HG02759 (cell line): ENCODE results near the gene TMEM52.

Source experiments
- ATAC-seq: cut with Tn5 transposase; IDR thresholded peaks from one replicate; pipeline ENCODE4 v1.9.1; 2021; ENCODE audit warnings: mild to moderate bottlenecking, moderate library complexity; ENCODE audit not compliant: unreplicated experiment

Gene TMEM52

DNA sequence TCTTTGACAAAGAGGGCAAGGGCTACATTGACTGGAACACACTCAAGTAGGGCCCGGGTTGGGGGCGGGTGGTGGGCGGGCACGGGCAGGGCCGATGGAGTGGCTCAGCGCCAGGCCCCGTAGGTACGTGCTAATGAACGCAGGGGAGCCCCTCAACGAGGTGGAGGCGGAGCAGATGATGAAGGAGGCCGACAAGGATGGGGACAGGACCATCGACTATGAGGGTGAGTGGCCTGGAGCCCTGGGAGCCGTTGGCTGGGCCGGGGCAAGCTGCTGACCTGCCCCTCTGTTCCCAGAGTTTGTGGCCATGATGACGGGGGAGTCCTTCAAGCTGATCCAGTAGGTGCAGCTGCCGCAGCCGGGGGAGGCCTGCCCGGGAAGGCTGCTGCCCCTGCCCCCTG lies 2.2 kb downstream of the TMEM52 start:
- ATAC-seq: no peak

DNA sequence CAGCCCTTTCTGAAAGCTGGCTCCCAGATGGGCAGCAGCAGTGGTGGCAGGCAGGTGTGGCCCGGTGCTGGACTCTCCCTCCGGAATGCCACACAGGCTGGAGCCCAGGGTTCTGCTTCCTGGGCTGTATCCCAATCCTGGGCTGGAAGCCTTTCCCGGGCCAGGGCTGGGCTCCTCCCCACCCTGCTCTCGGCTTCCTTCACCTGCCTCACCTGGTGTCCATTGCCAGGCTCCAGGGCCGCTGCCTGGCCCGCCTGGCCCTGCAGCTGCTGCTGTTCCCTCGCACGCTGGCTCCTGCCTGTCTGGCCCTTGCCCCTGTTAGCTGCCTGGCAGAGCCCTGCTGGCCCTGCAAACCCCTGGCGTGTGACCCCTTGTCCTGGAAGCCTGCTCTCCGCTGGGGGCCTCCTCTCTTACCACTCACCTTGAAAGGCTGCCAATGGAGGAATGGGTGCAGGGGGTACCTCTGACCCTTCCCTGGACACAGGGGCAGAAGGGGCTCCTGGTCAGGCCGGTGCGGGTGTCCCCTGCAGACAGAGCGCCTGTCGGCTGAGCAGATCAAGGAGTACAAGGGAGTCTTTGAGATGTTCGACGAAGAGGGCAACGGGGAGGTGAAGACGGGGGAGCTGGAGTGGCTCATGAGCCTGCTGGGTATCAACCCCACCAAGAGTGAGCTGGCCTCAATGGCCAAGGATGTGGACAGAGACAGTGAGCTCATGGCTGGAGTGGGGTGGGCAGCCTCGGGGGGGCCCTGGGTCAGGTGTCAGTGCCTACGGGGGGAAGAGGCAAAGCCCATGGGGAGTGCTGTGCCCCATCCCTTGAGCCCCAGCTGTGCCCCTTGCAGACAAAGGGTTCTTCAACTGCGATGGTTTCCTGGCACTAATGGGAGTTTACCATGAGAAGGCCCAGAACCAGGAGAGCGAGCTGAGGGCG lies 2.9 kb downstream of the TMEM52 start:
- ATAC-seq: no peak

DNA sequence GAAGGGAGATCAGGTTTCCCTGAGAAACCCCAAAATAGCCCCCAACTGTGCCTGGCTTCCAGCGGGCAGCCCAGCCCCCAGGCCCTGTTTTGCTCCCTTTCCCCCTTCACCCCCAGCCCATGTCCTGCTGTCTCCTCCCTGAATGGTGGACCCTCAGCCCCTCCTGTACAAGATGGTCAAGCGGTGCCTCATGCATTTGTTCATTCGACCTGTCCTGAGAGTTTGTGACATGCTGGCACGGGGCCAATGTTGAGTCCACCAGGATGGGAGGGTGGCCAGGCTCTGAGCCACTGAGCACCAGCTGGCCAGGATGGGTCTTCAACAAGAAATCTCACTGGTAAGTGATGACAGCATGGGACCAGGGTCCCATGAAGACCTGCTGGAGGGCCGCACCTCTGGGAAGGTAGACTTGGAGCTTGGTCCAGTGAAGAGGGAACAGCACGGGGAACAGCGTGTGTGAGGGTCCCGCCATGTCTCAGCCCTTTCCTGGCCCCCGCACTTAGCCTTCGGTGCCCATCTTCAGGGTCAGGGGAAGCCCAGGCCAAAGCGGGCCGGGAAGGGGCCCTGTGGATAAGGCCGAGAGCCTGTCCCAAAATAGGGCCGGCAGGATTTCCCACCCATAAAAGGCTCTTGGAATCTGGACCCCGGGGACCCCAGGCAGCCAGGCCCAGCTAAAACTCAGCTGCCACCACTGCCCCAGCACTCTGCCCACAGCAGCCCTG lies 3.9 kb downstream of the TMEM52 start, which contains the start of gene CALML6:
Gene CALML6, plus strand, starts transcription at position 290 of the 722 bp plus-strand sequence. Its CDS starts 21 bp downstream, at position 311.
- no peak for ATAC-seq

DNA sequence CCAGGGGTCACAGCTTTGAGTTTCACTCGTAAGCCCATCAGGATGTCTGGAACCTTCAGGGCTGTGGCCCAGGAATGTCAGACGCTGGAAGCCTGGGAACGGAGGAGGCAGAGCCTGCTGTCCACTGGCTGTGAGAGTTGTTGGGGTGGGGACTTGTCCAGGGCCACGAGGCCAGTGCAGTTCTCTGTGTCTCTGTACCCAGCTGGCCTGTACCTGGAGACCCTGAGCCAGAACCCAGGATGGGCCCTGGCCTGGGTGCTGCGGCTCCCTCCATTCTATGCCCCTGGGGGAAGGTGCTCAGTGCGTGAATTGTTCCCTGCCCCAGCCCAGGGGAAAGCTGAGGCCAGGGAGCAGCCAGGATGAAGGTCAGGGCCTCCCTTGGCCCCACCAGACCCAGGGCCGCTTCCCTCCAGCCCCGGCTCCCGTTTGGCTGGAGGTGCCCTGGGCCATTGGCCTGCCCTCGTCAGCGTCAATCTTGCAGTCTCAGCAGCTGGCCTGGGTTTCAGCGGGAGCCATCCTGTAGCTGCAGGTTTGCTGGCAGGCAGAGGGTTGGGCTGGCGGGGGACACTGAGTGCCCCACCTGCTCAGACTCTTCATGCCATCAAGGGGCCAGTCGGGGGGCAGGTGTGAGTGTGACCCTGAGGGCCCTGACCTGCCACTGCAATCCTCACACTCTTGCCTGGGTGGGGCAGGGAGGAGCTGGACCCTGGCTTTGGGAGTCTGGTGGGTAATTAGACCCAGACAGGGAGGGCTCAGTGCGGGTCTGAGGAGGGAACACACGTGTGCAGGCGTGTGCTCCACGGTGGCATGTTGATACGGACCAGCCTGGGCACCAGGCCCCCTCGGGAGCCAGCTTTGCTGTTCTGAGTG lies 4.7 kb downstream of the TMEM52 start:
- ATAC-seq: no peak

DNA sequence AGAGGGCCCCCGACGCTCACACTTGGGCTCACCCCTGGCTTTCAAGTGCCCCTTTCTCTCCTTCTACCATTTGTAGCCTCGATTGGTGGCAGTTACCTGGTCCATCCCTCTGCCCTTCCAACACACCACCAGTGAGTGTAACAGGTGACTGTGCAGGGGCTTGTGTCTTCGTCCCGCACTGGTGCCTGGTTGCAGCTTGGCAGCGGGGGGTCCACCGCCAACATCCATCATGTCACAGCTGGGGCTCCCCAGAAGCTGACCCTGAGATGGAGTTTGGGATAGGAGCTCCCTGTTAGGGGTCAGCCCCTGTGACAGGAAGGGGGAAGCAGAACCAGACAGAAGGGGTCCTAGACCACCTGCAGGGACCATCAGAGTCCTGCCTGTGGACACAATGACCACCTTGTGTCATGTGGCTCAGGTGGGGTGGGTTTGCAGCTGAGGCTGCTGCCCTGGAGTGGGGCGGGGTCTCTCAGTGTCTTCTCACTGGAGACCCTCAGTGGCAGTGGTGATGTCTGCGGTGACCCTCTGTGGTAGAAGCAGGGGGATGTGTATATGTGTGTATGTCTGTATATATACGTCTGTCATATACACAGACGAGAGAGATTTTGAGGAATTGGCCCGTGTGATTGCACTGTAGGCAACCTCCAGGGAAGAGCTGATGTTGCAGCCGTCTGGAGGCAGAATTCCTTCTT lies 7.6 kb downstream of the TMEM52 start:
- ATAC-seq: no peak

DNA sequence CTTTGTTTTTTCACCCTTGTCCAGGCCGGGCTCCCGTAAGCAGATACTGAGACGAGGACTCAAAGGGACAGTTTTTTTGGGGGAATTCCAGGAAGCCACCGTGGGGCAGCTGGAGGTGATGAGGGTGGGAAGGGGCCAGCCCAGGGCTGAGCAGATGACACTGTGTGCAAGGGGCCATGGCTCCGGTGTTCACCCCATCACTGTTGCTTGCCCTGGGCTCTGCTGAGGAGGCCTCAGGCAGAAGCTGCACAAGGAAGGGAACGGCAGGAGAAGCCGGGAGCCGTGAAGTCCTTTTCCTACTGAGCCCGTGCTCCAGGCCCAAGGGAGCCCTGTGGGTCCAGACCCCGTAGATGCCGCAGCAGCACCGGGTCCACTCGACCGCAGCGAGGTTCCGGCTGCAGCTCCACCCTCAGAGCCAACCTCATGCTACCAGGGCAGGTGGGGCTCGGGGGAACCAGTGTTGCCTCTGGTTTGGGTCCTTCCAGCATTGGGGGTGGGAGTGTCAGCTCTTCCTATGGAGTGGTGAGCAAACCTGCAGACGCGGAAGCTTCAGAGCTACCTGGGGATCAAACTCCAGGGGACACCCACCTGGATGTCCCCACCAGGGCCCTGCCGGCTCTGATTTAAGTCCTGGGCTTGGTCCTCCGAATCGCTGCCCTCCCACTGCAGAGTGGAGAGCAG lies 8.3 kb downstream of the TMEM52 start:
- no peak for ATAC-seq

DNA sequence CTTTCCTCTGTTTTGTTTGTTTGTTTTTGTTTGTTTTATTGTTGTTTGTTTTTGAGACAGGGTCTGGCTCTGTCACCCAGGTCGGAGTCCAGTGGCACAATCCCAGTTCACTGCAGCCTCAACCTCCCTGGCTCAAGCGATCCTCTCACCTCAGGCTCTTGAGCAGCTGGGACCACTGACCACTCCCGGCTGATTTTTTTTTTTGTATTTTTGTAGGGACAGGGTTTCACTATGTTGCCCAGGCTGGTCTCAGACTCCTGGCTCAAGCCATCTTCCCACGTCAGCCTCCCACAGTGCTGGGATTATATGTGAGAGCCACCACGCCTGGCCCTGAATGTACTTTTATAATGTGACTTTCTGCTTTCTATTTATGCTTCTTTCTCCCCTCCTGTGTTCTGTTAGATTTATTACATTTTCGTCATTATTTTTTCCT lies 9.0 kb downstream of the TMEM52 start:
- no peak for ATAC-seq

DNA sequence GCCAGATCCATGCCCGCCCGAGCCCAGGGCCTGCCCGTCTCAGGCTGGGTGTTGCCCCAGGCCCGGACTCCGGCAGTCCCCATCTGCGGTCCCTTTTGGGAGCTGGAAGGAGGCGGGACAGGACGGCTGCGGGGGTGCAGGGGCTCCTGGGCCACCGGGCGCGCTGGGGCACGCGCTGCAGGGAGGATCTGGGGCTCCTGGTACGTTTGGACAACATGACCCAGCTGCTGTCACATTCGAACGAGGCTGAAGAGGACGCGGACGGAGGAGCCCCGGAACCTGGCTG lies 10.6 kb downstream of the TMEM52 start:
- ATAC-seq: peak; percentile 19

DNA sequence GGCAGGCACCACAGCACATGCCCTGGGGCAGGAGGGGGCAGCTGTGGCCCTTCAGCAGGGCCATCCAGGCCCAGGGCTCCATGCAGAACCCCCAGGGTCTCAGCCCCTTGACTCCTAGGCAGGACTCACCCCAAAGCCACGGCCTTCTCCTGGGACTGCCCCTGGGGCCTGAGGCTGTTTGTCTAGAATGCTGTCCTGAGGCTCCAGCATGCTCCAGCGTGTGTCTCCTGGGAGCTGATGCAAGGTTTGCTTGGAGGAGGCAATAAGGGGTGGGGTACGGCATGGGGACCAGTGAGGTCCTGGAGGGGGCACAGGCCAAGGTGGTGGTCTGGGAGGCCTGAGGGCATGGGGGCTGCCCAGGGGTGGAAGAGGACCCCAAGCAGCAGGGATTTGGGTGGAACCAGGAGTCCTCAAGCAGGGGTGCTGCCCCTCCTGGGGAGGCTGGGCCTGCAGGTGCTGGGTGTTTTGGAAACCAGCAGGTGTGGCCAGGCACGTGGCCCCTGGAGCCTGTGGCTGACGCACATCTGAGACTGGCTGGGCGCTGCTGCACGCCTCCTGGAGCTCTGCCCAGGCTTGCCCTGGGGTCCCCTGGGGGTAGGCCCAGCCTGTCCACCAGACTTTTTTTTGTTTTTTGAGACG lies 11.9 kb downstream of the TMEM52 start:
- ATAC-seq: no peak

DNA sequence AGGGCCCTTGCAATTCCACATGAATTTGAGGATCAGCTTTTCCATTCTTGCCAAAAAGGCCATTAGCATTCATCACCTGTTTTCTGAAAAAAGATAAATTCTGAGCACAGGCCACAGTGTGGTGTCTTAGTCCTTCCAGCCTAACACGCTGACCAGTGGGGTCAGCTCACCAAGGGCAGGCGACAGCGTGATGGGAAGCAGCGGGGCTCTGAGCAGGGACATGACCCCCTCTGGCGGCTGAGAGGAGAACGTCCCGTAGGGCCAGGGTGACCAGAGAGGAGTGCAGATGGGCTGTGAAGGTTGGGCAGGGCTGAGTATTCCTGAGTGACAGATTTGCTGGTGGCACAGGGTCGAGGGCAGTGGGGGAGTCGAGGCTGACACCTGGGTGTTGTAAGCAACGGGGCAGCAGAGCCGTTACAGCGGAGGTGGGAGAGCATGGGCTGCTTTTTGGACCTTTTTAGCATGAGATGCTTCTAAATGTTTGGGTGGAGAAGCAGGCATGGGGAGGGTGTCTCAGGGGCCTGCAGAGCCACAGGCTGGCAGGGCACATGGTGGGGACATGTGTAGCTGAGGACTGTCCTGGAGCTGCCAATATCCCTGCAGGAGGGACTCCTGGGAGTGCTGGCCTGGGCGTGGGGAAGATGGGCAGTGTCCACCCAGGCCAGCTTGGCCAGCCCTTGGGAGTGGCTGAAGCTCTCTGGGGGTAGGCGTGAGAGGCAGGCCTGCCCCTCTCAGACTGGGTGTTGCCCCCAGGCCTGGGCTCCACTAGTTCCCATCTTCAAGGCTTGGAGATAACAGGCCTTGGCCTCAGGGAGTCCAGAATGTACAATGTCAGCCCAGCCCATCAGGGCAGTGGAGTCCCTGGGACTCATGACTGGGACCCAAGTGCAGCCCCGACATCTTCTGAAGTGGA lies 12.6 kb downstream of the TMEM52 start:
- ATAC-seq: peak; percentile 25

DNA sequence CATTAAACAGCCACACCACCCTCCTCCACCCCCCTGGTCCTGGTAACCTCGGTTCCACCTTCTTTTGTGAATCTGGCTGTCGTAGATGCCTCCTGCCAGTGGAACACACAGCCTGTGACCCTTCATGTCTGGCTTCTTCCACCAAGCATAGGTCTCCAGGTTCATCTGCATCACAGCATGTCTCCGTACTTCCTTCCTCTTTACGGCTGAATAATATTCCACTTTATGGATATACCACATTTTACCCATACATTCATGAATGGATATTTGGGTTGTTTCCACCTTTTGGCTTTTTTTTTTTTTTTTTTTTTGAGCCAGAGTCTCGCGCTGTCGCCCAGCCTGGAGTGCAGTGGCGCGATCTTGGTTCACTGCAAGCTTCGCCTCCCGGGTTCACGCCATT lies 15.9 kb downstream of the TMEM52 start:
- ATAC-seq: no peak

DNA sequence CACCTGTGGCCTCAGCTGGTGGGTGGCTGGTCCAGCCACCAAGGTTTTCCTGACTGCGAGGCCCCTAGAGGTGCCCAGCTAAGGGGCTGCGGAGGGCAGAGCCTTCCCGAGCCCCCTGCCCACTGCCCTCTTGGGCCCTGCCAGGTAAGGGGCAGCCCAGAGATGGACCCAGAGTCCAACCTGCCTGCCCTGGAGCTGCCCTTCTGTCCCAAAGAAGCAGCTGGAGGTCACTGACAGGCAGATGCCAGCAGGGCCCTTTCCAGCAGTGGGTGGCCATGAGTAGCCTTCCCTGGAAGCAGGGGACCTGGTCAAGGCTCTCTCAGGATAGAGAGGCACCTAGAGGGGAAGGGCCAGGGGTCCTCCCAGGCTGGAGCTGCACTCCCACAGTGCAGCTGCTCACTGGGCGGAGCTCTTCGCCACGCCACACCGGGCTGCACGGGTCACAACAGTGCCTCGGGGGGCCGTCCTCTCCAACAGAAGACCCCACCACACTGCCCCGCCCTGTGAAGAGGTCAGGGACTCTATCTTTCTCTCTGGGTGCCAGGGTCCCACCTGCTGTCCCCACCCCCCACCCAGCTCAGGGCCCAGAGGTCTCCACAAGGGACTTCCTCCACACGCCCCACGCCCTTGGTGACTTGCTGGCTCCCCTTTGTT lies 17.3 kb downstream of the TMEM52 start:
- no peak for ATAC-seq

DNA sequence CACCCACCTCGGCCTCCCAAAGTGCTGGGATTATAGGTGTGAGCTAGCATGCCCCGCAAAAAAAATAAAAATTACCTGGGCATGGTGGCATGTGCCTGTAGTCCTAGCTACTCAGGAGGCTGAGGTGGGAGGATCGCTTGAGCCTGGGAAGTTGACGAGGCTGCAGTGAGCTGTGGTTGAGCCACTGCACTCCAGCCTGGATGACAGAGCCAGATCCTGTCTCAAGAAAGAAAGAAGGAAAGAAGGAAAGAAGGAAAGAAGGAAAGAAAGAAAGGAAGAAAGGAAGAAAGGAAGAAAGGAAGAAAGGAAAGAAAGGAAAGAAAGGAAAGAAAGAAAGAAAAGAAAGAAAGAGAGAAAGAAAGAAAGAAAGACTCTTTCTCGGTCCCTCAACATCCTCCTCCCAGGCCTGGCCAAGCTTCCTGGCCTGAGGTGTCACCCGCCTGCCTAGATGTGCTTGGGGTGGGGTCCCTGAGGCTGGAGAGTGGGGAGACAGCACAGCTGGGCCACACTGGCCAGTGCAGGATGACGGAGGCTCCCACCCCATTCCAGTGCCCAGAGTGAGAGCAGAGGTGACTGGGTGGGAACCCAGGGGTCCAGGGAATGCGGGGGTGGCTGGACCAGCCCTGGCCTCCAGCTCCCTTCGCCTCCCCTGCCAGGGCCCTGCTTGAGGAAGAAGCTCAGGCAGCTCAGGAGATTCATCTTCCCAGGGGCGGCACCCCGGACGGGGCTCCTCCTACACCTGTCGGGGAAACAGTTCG lies 18.0 kb downstream of the TMEM52 start:
- ATAC-seq: no peak

DNA sequence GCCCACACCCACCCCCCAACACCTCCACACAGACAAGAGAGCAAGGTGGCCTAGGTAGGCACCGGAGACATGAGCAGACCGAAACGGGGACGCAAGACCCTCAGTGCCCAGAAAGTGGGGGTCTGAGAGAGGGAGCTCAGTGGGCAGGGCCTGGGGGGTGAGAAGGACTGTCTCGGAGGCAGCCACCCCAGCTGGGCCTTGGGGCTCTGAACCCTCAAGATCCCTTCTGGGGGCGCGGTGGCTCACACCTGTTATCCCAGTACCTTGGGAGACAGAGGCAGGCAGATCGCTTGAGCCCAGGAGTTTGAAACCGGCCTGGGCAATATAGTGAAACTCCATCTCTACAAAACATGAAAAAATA lies 19.1 kb downstream of the TMEM52 start:
- ATAC-seq: no peak

DNA sequence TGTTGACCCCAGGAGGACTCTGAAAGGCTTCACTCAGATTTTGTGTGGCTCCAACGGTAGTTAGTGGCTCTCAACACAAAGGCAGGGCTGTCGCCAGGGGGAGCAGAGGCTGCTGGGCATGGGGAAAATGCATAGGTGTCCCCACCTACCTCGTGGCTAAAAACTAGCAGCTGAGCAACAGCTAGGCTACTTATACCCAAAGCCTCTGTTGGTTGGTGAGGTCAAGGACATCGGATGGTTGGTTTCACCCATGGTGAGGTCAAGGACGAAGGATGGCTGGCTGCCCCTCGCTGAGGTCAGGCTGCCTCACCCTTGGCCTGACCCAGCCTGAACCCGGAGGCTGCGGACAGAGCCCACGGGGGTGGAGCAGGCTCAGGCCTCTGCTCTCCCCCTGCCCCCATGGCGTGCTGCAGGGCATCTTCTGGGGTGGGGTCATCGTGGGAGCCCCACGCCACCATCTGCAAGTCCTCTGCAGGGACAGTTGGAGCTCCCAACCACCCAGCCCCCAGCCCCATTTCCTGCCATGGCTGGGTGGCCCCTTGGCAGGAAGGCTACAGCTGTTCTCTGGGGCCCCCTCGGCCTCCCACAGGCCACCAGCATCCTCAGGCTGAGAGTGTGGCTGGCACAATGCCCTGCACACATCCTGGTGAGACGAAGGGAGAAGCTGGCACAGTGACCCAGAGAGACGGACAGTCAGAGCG lies 19.7 kb downstream of the TMEM52 start:
- no peak for ATAC-seq

DNA sequence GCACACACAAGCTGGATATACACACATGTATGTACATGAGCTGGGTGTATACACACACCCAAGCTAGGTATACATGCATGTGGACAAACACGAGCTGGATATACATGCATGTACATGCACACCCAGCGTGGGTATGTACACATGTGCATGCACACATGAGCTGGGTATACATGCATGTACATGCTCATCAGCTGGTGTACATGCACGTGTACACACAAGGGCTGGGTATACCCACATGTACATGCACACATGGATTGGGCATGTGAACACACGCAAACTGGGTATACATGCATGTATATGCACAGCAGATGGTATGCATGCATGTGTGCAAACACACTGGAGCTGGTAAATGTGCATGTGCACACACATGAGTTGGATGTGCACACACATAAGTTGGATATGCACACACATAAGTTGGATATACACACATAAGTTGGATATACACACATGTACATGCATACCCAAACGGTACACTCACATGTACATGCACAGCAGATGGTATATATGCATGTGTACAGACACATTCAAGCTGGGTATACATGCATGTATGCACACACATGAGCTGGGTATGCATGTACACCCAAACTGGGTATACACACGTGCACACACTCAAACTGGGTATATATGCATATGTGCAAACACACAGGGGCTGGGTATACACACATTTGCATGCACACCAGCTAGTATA lies 20.7 kb downstream of the TMEM52 start:
- no peak for ATAC-seq
